ENCODE measurements around the gene SPAG6. TPM values are rescaled to one million over a fixed set of nuclear protein-coding genes. Genes with fewer than 3 reads are reported as not detected.

The SPAG6 gene
- total and polyA plus RNA-seq, 4 donors, result 0.23 TPM; not detected in 3

DNA sequence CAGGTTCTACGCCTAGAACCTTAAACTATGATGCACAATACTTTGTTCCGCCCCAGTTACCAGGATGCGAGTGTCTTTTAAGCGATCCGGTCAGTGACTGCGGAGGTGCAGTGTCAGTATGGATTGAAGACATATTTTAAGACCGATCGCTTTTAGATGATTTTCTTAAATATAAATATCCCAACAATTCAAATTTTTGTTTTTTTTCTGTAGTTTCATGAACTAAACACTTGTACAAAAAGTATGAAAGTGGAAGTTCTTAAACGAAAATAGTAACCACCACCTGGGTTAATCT lies 28.3 kb upstream of the SPAG6 start:
- peaks cover under 1 to 34% (median 19%) of the 10 kb centered on the region in 4 donors for H3K4me1 ChIP-seq (ENCODE audit: control insufficient read depth in 4 of 4, insufficient read depth in 4 of 4, low read length in 3 of 4)
- H3K36me3 ChIP-seq (ENCODE audit: control insufficient read depth in 4 of 4, insufficient read depth in 3 of 4, low read depth in 1 of 4, low read length in 3 of 4), result no peaks in the 10 kb centered on the region
- H3K9ac ChIP-seq (ENCODE audit: low read depth in 1 of 2, low read length in 2 of 2), result peak overlapping the region; percentile 89 to 98
- no peak for DNase-seq (ENCODE audit: low spot score)
- H3K27ac ChIP-seq (ENCODE audit: low read depth in 1 of 2, low read length in 2 of 2), result peak overlapping the region; percentile 73 to 91
- peak overlapping the region; percentile 81 to 96 (median 86) for H3K4me3 ChIP-seq (ENCODE audit: low read depth in 1 of 3, low read length in 3 of 3)
- H3K9me3 ChIP-seq (ENCODE audit: control insufficient read depth in 4 of 4, low read length in 3 of 4), result no peaks in the 10 kb centered on the region
- WGBS, result 5% methylated on average over 9 of the region's 9 CpGs
- TF ChIP-seq RXRA (IDR thresholded peaks at IDR 0.05) (no peak), HNF4A (conservative IDR thresholded peaks at IDR 0.05) (no peak), FOXA2 (IDR thresholded peaks at IDR 0.05) (peak; percentile 37)
- H3K27me3 ChIP-seq (ENCODE audit: control insufficient read depth in 4 of 4, insufficient read depth in 4 of 4, low read length in 3 of 4), result no peaks in the 10 kb centered on the region

DNA sequence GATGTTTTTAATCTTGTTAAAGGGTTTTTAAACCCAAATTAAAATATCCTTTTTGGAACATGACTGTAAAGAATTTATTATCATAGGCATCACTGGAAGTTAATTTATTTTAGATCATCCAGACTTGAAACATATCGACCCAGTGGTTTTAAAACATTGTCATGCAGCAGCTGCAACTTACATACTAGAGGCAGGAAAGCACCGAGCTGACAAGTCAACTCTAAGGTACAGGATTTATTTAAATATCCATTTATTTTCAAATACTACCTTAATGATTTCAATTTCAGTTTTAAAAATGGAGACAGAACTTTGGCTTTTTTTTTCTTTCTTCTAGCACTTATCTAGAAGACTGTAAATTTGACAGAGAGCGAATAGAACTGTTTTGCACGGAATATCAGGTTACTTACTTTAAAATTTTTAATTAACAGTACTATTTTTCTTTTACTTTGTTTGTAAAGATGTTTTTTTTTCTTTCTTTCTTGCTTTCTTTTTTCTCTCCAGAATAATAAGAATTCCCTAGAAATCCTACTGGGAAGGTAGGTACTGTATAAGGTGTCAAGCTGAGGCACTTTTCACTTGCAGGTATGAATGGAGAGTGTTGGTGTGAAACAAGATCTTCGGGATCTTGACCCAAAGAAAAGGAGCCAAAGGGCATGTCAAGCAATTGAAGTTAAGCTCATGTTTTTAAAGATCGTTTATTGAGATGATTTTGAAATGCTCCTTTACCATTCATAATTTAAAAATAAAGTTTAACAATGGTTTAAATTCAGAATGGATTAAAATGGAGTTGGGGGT lies 27.3 kb upstream of the SPAG6 start:
- Histone ChIP-seq H3K4me1 (ENCODE audit: control insufficient read depth in 4 of 4, insufficient read depth in 4 of 4, low read length in 3 of 4) (peaks cover 6 to 41% (median 23%) of the 10 kb centered on the region in 4 donors), H3K9me3 (ENCODE audit: control insufficient read depth in 4 of 4, low read length in 3 of 4) (no peaks in the 10 kb centered on the region), H3K9ac (ENCODE audit: low read depth in 1 of 2, low read length in 2 of 2) (peak overlapping the region in 1 of 2 donors; percentile 98), H3K36me3 (ENCODE audit: control insufficient read depth in 4 of 4, insufficient read depth in 3 of 4, low read depth in 1 of 4, low read length in 3 of 4) (no peaks in the 10 kb centered on the region), H3K4me3 (ENCODE audit: low read depth in 1 of 3, low read length in 3 of 3) (no peak overlapping the region), H3K27me3 (ENCODE audit: control insufficient read depth in 4 of 4, insufficient read depth in 4 of 4, low read length in 3 of 4) (no peaks in the 10 kb centered on the region), H3K27ac (ENCODE audit: low read depth in 1 of 2, low read length in 2 of 2) (no peak overlapping the region)
- 91% methylated on average over 6 of the region's 6 CpGs for WGBS
- DNase-seq (ENCODE audit: low spot score), result no peak
- TF ChIP-seq YY1 (IDR thresholded peaks at IDR 0.05) (no peak), NR2F2 (IDR thresholded peaks at IDR 0.05) (no peak), ZBTB33 (IDR thresholded peaks at IDR 0.05) (no peak), FOXA1 (IDR thresholded peaks at IDR 0.05) (no peak), HNF4A (conservative IDR thresholded peaks at IDR 0.05) (no peak), TAF1 (conservative IDR thresholded peaks at IDR 0.05) (no peak), GABPA (IDR thresholded peaks at IDR 0.05 in 1 of 2, conservative IDR thresholded peaks at IDR 0.05 in 1 of 2) (no peak), EGR1 (IDR thresholded peaks at IDR 0.05; ENCODE audit: low read depth in 2 of 2) (no peak), RXRA (IDR thresholded peaks at IDR 0.05) (no peak), HNF4G (IDR thresholded peaks at IDR 0.05) (no peak), JUND (IDR thresholded peaks at IDR 0.05) (no peak), REST (IDR thresholded peaks at IDR 0.05) (no peak), SP1 (IDR thresholded peaks at IDR 0.05) (no peak), RAD21 (IDR thresholded peaks at IDR 0.05) (no peak)
- TF ChIP-seq, protein P1, sequence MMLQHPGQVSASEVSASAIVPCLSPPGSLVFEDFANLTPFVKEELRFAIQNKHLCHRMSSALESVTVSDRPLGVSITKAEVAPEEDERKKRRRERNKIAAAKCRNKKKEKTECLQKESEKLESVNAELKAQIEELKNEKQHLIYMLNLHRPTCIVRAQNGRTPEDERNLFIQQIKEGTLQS (IDR thresholded peaks at IDR 0.05), result no peak
- TF ChIP-seq, protein P2, sequence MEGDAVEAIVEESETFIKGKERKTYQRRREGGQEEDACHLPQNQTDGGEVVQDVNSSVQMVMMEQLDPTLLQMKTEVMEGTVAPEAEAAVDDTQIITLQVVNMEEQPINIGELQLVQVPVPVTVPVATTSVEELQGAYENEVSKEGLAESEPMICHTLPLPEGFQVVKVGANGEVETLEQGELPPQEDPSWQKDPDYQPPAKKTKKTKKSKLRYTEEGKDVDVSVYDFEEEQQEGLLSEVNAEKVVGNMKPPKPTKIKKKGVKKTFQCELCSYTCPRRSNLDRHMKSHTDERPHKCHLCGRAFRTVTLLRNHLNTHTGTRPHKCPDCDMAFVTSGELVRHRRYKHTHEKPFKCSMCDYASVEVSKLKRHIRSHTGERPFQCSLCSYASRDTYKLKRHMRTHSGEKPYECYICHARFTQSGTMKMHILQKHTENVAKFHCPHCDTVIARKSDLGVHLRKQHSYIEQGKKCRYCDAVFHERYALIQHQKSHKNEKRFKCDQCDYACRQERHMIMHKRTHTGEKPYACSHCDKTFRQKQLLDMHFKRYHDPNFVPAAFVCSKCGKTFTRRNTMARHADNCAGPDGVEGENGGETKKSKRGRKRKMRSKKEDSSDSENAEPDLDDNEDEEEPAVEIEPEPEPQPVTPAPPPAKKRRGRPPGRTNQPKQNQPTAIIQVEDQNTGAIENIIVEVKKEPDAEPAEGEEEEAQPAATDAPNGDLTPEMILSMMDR (IDR thresholded peaks at IDR 0.05; ENCODE audit: low read depth, low read length, missing input control), result no peak

All from liver (tissue), 9 donors.